D721Med (cell line): ENCODE data around the gene ERAP2.

Source experiments
- DNase-seq: peaks from one replicate; pipeline ENCODE4 v3.0.0; 2011; ENCODE audit warnings: low spot score; ENCODE audit not compliant: insufficient read length
- FAIRE-seq: peaks from 2 replicates; lab custom pipeline; 2011; peaks lifted over from hg19 to GRCh38; lab: Jason Lieb, UNC
- CTCF ChIP-seq: IDR thresholded peaks from 2 replicates; pipeline ENCODE4 v1.5.1; 2012; ENCODE audit warnings: mild to moderate bottlenecking, control low read depth; ENCODE audit not compliant: insufficient read depth; ENCODE audit errors: missing control alignments

ERAP2 gene

GRCh38 chr5:96876292-96876850 is at the start of gene ERAP2:
ERAP2 (plus strand) TSS chr5:96876500; CDS start chr5:96879686, 3,186 bp downstream.
- no peak for DNase-seq
- FAIRE-seq, result no peak
- TF ChIP-seq CTCF, result no peak

- TF ChIP-seq CTCF, result no peak
- DNase-seq, result no peak
- FAIRE-seq, result no peak
These were observed 47.0 kb upstream of the ERAP2 start for GRCh38 chr5:96829297-96829696.

- no peak for FAIRE-seq
These were observed 42.3 kb upstream of the ERAP2 start for GRCh38 chr5:96834016-96834415.

GRCh38 chr5:96835791-96836191 is 40.5 kb upstream of the ERAP2 start:
- no peak for FAIRE-seq
- TF ChIP-seq CTCF, result no peak
- no peak for DNase-seq

More at GRCh38 chr5:96834016-96834415, 42.3 kb upstream of the ERAP2 start:
- no peak for TF ChIP-seq CTCF
- DNase-seq, result no peak

- FAIRE-seq, result no peak
- no peak for TF ChIP-seq CTCF
- no peak for DNase-seq
These were observed 39.5 kb upstream of the ERAP2 start for GRCh38 chr5:96836817-96837216.

GRCh38 chr5:96837303-96837702 is 39.0 kb upstream of the ERAP2 start:
- no peak for DNase-seq
- no peak for TF ChIP-seq CTCF
- no peak for FAIRE-seq

GRCh38 chr5:96838201-96839070 is 37.9 kb upstream of the ERAP2 start:
- no peak for DNase-seq
- no peak for FAIRE-seq
- no peak for TF ChIP-seq CTCF
